BJ (cell line): ENCODE measurements around the gene RBMS1. TPM values are rescaled to one million over a fixed set of nuclear protein-coding genes. Genes with fewer than 3 reads are reported as not detected.

ENCODE experiments used
- CTCF ChIA-PET: fragments of 350-600 bp; formaldehyde crosslinking; extraction: SDS; loops from one replicate; lab custom pipeline; 2021; ENCODE audit warnings: antibody characterized with exemption, inconsistent platforms; lab: Yijun Ruan, JAX
- POLR2A ChIA-PET: fragments of 300-600 bp; sonication (Branson Sonifier 250); formaldehyde crosslinking; extraction: SDS; loops from one replicate; lab custom pipeline; 2021; ENCODE audit warnings: antibody characterized with exemption; lab: Charles Lee
- DNase-seq: peaks from one replicate; pipeline ENCODE4 v3.0.0-alpha.2; 2011; ENCODE audit warnings: low read depth
- H3K27me3 ChIP-seq: 2 replicates; pipeline ENCODE4 v1.6.0; 2011; ENCODE audit warnings: low read length; ENCODE audit not compliant: control insufficient read depth, insufficient read depth
- H3K36me3 ChIP-seq: 2 replicates; pipeline ENCODE4 v1.5.1; 2011; ENCODE audit warnings: low read length; ENCODE audit not compliant: control insufficient read depth, insufficient read depth
- H3K4me3 ChIP-seq: 2 replicates; pipeline ENCODE4 v1.5.1; 2011; ENCODE audit warnings: low read depth, mild to moderate bottlenecking, control low read depth, low read length
- CTCF ChIP-seq: IDR thresholded peaks from 2 replicates; pipeline ENCODE4 v1.5.1; 2011; ENCODE audit warnings: low read depth, mild to moderate bottlenecking, control low read depth, inconsistent platforms, low read length, moderate library complexity; ENCODE audit not compliant: insufficient read depth
- polyA plus RNA-seq: library from polyadenylated mRNA; depleted of rRNA; stranded (reverse); fragments of >200 nt; gene quantifications from 2 replicates; pipeline ENCODE4 v1.2.3, GENCODE V29; 2011

The RBMS1 gene
- polyA plus RNA-seq, 1 experiment: 80.1 TPM

GRCh38 chr2:160510617-160511016, 17.0 kb upstream of the RBMS1 start:
- ChIA-PET CTCF (interaction anchor here (0.7 to 1.5 kb wide), 4 partner anchors 12 to 186 kb away, joined by 3 to 5 read pairs (median 4); no protein-coding TSS in a partner anchor), POLR2A (no interaction called here)
- H3K27me3 ChIP-seq: no peaks in the 10 kb centered on the region
- no peak overlapping the region for H3K4me3 ChIP-seq
- no peak for TF ChIP-seq CTCF
- DNase-seq: no peak
- no peaks in the 10 kb centered on the region for H3K36me3 ChIP-seq

- CTCF ChIA-PET: interaction anchor here (0.6 to 1.5 kb wide), 2 partner anchors 11 to 15 kb away, joined by 3 to 5 read pairs; no protein-coding TSS in a partner anchor
- DNase-seq: no peak
- Histone ChIP-seq H3K36me3 (no peaks in the 10 kb centered on the region), H3K27me3 (no peaks in the 10 kb centered on the region), H3K4me3 (no peak overlapping the region)
- POLR2A ChIA-PET: no interaction called here
- TF ChIP-seq CTCF: no peak
These were observed 15.4 kb upstream of the RBMS1 start for GRCh38 chr2:160509016-160509415.

- ChIA-PET POLR2A (no interaction called here), CTCF (no interaction called here)
These were observed 13.9 kb upstream of the RBMS1 start for GRCh38 chr2:160507464-160507863.

GRCh38 chr2:160507046-160507407, 13.4 kb upstream of the RBMS1 start:
- ChIA-PET CTCF (no interaction called here), POLR2A (no interaction called here)
- H3K27me3 ChIP-seq: no peaks in the 10 kb centered on the region
- DNase-seq: no peak
- H3K36me3 ChIP-seq: no peaks in the 10 kb centered on the region
- TF ChIP-seq CTCF: no peak
- H3K4me3 ChIP-seq: no peak overlapping the region

More at GRCh38 chr2:160507464-160507863, 13.9 kb upstream of the RBMS1 start:
- Histone ChIP-seq H3K4me3 (no peak overlapping the region), H3K36me3 (no peaks in the 10 kb centered on the region), H3K27me3 (no peaks in the 10 kb centered on the region)
- TF ChIP-seq CTCF: no peak
- DNase-seq: no peak

- ChIA-PET POLR2A (no interaction called here), CTCF (no interaction called here)
- no peaks in the 10 kb centered on the region for H3K36me3 ChIP-seq
- no peaks in the 10 kb centered on the region for H3K27me3 ChIP-seq
- no peak for DNase-seq
- no peak for TF ChIP-seq CTCF
- H3K4me3 ChIP-seq: no peak overlapping the region
These were observed 12.9 kb upstream of the RBMS1 start for GRCh38 chr2:160506371-160507045.
